KMS-11 (cell line): ENCODE measurements around the gene CIPC.

Source experiments
- H2AFZ ChIP-seq: fragments of 200-600 bp; sonication (generic); 2 replicates; pipeline ENCODE4 v1.6.1; 2016; ENCODE audit warnings: antibody characterized with exemption, mixed run types, low read depth
- H3K27ac ChIP-seq: fragments of 200-600 bp; sonication (generic); 2 replicates; pipeline ENCODE4 v1.6.1; 2016; ENCODE audit warnings: mild to moderate bottlenecking, mixed run types
- H3K27me3 ChIP-seq: fragments of 200-600 bp; sonication (generic); 2 replicates; pipeline ENCODE4 v1.6.1; 2017; ENCODE audit warnings: mild to moderate bottlenecking, low read depth, mixed run types, moderate library complexity; ENCODE audit not compliant: insufficient read depth
- H3K36me3 ChIP-seq: fragments of 200-600 bp; sonication (generic); 2 replicates; pipeline ENCODE4 v1.6.1; 2017; ENCODE audit warnings: mild to moderate bottlenecking, mixed run types; ENCODE audit not compliant: insufficient read depth
- H3K4me1 ChIP-seq: fragments of 200-600 bp; sonication (generic); 2 replicates; pipeline ENCODE4 v1.6.1; 2016; ENCODE audit warnings: mild to moderate bottlenecking, low read depth, mixed run types; ENCODE audit not compliant: poor library complexity, severe bottlenecking
- H3K4me2 ChIP-seq: fragments of 200-600 bp; sonication (generic); 2 replicates; pipeline ENCODE4 v1.7.0; 2016; ENCODE audit warnings: mild to moderate bottlenecking, mixed run types
- H3K4me3 ChIP-seq: fragments of 200-600 bp; sonication (generic); IDR thresholded peaks from 2 replicates; pipeline ENCODE4 v1.6.1; 2017; ENCODE audit warnings: low read depth, low read length, mixed read lengths; ENCODE audit not compliant: insufficient read depth
- H3K79me2 ChIP-seq: fragments of 200-600 bp; sonication (generic); 2 replicates; pipeline ENCODE4 v1.6.1; 2016; ENCODE audit warnings: low read depth, mixed run types; ENCODE audit not compliant: insufficient read depth
- H3K9ac ChIP-seq: fragments of 200-600 bp; sonication (generic); 2 replicates; pipeline ENCODE4 v1.6.1; 2016; ENCODE audit warnings: mild to moderate bottlenecking, mixed run types
- H4K20me1 ChIP-seq: fragments of 200-600 bp; sonication (generic); 2 replicates; pipeline ENCODE4 v1.6.1; 2016; ENCODE audit warnings: mild to moderate bottlenecking, mixed run types; ENCODE audit not compliant: insufficient read depth
- TF ChIP-seq, protein P1 (sequence below): fragments of 200-600 bp; sonication (generic); conservative IDR thresholded peaks from 2 replicates; pipeline ENCODE4 v1.6.1; 2017; ENCODE audit warnings: low read depth, mild to moderate bottlenecking, antibody characterized with exemption, low read length, moderate library complexity, mixed read lengths

Gene CIPC

DNA sequence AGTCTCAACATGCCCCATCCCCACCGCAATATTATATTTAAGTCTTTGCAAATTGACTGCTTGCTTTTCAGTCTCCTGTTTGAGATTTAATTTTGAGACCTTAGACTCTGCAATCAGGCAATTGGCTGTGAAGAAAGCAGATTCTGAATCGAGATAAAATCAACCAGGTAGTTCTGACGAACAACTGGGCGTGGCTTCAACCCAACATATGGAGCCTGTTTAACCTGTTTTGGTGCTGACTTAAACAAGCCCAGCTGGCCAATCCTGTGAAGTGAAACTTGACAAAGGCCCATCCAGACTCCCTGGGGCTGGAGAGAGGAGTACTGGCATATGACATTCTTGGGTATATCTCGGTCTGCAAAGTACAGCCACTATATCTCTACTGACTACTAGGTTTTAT, 9.8 kb upstream of the CIPC start:
- H3K79me2 ChIP-seq: no peaks in the 10 kb centered on the region
- H3K27me3 ChIP-seq: no peaks in the 10 kb centered on the region
- H2AFZ ChIP-seq: no peak overlapping the region
- H3K4me2 ChIP-seq: no peak overlapping the region
- no peak overlapping the region for H3K4me3 ChIP-seq
- no peak overlapping the region for H3K27ac ChIP-seq
- H3K36me3 ChIP-seq: no peaks in the 10 kb centered on the region
- TF ChIP-seq, protein P1, sequence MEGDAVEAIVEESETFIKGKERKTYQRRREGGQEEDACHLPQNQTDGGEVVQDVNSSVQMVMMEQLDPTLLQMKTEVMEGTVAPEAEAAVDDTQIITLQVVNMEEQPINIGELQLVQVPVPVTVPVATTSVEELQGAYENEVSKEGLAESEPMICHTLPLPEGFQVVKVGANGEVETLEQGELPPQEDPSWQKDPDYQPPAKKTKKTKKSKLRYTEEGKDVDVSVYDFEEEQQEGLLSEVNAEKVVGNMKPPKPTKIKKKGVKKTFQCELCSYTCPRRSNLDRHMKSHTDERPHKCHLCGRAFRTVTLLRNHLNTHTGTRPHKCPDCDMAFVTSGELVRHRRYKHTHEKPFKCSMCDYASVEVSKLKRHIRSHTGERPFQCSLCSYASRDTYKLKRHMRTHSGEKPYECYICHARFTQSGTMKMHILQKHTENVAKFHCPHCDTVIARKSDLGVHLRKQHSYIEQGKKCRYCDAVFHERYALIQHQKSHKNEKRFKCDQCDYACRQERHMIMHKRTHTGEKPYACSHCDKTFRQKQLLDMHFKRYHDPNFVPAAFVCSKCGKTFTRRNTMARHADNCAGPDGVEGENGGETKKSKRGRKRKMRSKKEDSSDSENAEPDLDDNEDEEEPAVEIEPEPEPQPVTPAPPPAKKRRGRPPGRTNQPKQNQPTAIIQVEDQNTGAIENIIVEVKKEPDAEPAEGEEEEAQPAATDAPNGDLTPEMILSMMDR: no peak
- no peaks in the 10 kb centered on the region for H4K20me1 ChIP-seq
- no peak overlapping the region for H3K9ac ChIP-seq
- peaks cover 12% of the 10 kb centered on the region for H3K4me1 ChIP-seq

GRCh38 chr14:77088645-77089044, 9.4 kb upstream of the CIPC start:
- no peak overlapping the region for H2AFZ ChIP-seq
- no peak overlapping the region for H3K4me3 ChIP-seq
- no peaks in the 10 kb centered on the region for H3K27me3 ChIP-seq
- TF ChIP-seq, protein P1: no peak
- no peaks in the 10 kb centered on the region for H3K36me3 ChIP-seq
- peaks cover 12% of the 10 kb centered on the region for H3K4me1 ChIP-seq
- no peaks in the 10 kb centered on the region for H4K20me1 ChIP-seq
- H3K9ac ChIP-seq: no peak overlapping the region
- no peak overlapping the region for H3K27ac ChIP-seq
- H3K79me2 ChIP-seq: no peaks in the 10 kb centered on the region
- no peak overlapping the region for H3K4me2 ChIP-seq

DNA sequence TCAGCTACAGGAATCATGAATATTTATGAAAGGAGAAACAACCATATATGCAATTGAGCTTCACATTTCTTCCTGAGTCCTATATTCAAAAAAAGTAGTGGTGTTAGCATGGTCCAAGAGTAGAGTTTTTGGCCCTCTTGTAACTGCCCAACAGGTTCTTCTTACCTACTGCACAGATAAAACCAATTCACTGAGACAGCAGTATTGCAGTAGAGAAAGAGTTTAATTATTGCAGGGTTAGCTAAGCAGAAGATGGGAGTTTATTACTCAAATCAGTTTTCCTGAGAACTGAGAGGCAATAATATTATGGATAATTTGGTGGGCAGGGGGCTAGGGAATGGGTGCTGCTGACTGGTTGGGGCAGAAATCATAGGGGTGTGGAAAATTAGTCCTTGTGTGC, 6.5 kb upstream of the CIPC start:
- Histone ChIP-seq H3K4me3 (no peak overlapping the region), H4K20me1 (no peaks in the 10 kb centered on the region), H2AFZ (no peak overlapping the region), H3K4me2 (no peak overlapping the region), H3K27ac (no peak overlapping the region), H3K79me2 (no peaks in the 10 kb centered on the region), H3K4me1 (peaks cover 17% of the 10 kb centered on the region), H3K36me3 (no peaks in the 10 kb centered on the region), H3K9ac (no peak overlapping the region), H3K27me3 (no peaks in the 10 kb centered on the region)
- TF ChIP-seq, protein P1: no peak

DNA sequence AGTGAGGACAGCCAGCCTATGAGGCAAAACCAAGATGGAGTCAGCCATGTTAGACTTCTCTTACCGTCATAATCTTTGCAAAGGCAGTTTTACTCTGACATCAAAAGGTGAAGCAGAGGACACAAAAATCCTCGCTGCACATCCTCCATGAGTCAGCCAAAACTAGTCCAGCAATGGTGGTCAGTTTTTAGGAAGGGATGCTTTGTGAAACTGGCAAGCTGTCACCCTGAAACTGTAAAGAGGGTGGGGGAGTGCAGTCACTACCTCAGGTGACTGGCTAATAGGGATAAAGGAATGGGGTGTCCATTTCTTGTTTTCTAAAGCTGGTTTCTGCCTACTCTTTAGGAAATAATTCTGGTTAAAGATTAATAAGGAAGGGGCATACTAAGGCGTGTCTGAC, 5.4 kb upstream of the CIPC start:
- Histone ChIP-seq H3K27me3 (no peaks in the 10 kb centered on the region), H3K36me3 (no peaks in the 10 kb centered on the region), H3K4me1 (peaks cover 20% of the 10 kb centered on the region), H4K20me1 (no peaks in the 10 kb centered on the region), H3K9ac (no peak overlapping the region), H2AFZ (no peak overlapping the region), H3K4me3 (no peak overlapping the region), H3K27ac (no peak overlapping the region), H3K4me2 (no peak overlapping the region), H3K79me2 (no peaks in the 10 kb centered on the region)
- TF ChIP-seq, protein P1: no peak
